Astrocyte of the cerebellum (primary cell): ENCODE results near the gene DLST.

Source experiments
- DNase-seq: peaks from one replicate; pipeline ENCODE4 v3.0.0-alpha.2; 2011; ENCODE audit warnings: low read depth
- H3K4me3 ChIP-seq: 2 replicates; pipeline ENCODE4 v1.5.1; 2011; ENCODE audit warnings: mild to moderate bottlenecking, low read depth, low read length, moderate library complexity
- CTCF ChIP-seq: IDR thresholded peaks from 2 replicates; pipeline ENCODE4 v1.5.1; 2012; ENCODE audit warnings: low read length, low read depth, moderate library complexity, mild to moderate bottlenecking; ENCODE audit errors: missing control alignments
- in situ Hi-C: cut with HindIII; loops from 2 replicates; pipeline ENCODE4 v1.10.0; 2017; ENCODE audit warnings: low sequenced_read_pairs

DLST gene

GRCh38 chr14:74940956-74941565, 59.3 kb downstream of the DLST start:
- no peak for TF ChIP-seq CTCF
- in situ Hi-C loops, result no loop called here
- DNase-seq, result no peak
- H3K4me3 ChIP-seq, result no peak overlapping the region

- TF ChIP-seq CTCF, result no peak
- no peak overlapping the region for H3K4me3 ChIP-seq
Observed at GRCh38 chr14:74941676-74942097, 60.0 kb downstream of the DLST start.

GRCh38 chr14:74942181-74942580, 60.5 kb downstream of the DLST start:
- no peak for DNase-seq
- in situ Hi-C loops, result no loop called here
- no peak overlapping the region for H3K4me3 ChIP-seq
- TF ChIP-seq CTCF, result no peak

More at GRCh38 chr14:74941676-74942097, 60.0 kb downstream of the DLST start:
- in situ Hi-C loops, result no loop called here
- no peak for DNase-seq

- no peak overlapping the region for H3K4me3 ChIP-seq
- TF ChIP-seq CTCF, result no peak
- DNase-seq, result no peak
- in situ Hi-C loops, result no loop called here
Observed at GRCh38 chr14:74942608-74943007, 60.9 kb downstream of the DLST start.

- peak; percentile 69 for TF ChIP-seq CTCF
- in situ Hi-C loops, result no loop called here
- no peak for DNase-seq
- H3K4me3 ChIP-seq, result no peak overlapping the region
Observed at GRCh38 chr14:74945261-74945851, 63.6 kb downstream of the DLST start.

- TF ChIP-seq CTCF, result peak; percentile 97
- H3K4me3 ChIP-seq, result no peak overlapping the region
- in situ Hi-C loops, result no loop called here
- no peak for DNase-seq
Observed at GRCh38 chr14:74945852-74946658, 64.3 kb downstream of the DLST start.
